Thymus (tissue), 11 donors: ENCODE results near the gene DMWD. TPM values are rescaled to one million over a fixed set of nuclear protein-coding genes. Genes with fewer than 3 reads are reported as not detected.

ENCODE experiments used
- DNase-seq, 9 donors: peaks; one replicate each; pipeline ENCODE4 v3.0.0-alpha.2; 2013; ENCODE audit warnings: low spot score in 9 of 9, low read depth in 6 of 9, missing footprints in 1 of 9
- H3K27ac ChIP-seq, 2 donors: one replicate each; pipeline ENCODE4 v1.5.1; 2013; ENCODE audit warnings: control low read depth in 1 of 2, low read depth in 1 of 2, low read length in 1 of 2, mild to moderate bottlenecking in 1 of 2, moderate library complexity in 1 of 2
- H3K27me3 ChIP-seq, 2 donors: one replicate each; pipeline ENCODE4 v1.5.1; 2013; ENCODE audit warnings: low read length in 1 of 2; ENCODE audit not compliant: control insufficient read depth in 2 of 2, insufficient read depth in 1 of 2
- H3K36me3 ChIP-seq, 2 donors: one replicate each; pipeline ENCODE4 v1.5.1; 2013; ENCODE audit warnings: low read length in 1 of 2, mild to moderate bottlenecking in 1 of 2, moderate library complexity in 1 of 2; ENCODE audit not compliant: control insufficient read depth in 2 of 2, insufficient read depth in 2 of 2
- H3K4me1 ChIP-seq, 2 donors: one replicate each; pipeline ENCODE4 v1.5.1; 2013; ENCODE audit warnings: low read length in 2 of 2; ENCODE audit not compliant: control insufficient read depth in 2 of 2, insufficient read depth in 2 of 2
- H3K4me3 ChIP-seq, 2 donors: one replicate each; pipeline ENCODE4 v1.5.1; 2013; ENCODE audit warnings: low read length in 2 of 2, control low read depth in 1 of 2, mild to moderate bottlenecking in 1 of 2
- H3K9me3 ChIP-seq, 2 donors: one replicate each; pipeline ENCODE4 v1.5.1; 2013; ENCODE audit warnings: low read length in 1 of 2, mild to moderate bottlenecking in 1 of 2; ENCODE audit not compliant: control insufficient read depth in 2 of 2, insufficient read depth in 1 of 2
- WGBS: extraction: QIAGEN DNeasy Blood & Tissue Kit; methylation state at CpG from one replicate; pipeline ENCODE4 v1.1.7; 2013; 5-methylcytosine and 5-hydroxymethylcytosine counted together
- polyA plus RNA-seq: library from polyadenylated mRNA; stranded (reverse); fragments of 200-250 nt; gene quantifications from one replicate; pipeline ENCODE4 v1.2.3, GENCODE V29; 2013
- total RNA-seq: library from RNA; stranded (reverse); fragments of 120-200 nt; gene quantifications from one replicate; pipeline ENCODE4 v1.2.4, GENCODE V29; 2013
- donor health status: healthy.

Gene DMWD
- total and polyA plus RNA-seq, 2 donors = 12.4 to 18.1 TPM

GRCh38 chr19:45780146-45780447, 12.5 kb downstream of the DMWD start:
- Histone ChIP-seq H3K4me3 (no peak overlapping the region), H3K36me3 (peaks cover 17 to 24% of the 10 kb centered on the region in 2 donors)

GRCh38 chr19:45779231-45780145, 13.2 kb downstream of the DMWD start:
- H3K4me3 ChIP-seq = peak overlapping the region; percentile 7 to 32
- DNase-seq = peak in 6 of 9 donors; percentile 45 to 77 (median 60)
- H3K27ac ChIP-seq = no peak overlapping the region
- 7% methylated on average over 48 of the region's 48 CpGs for WGBS
- H3K4me1 ChIP-seq = peaks cover 11 to 16% of the 10 kb centered on the region in 2 donors
- peaks cover 15 to 19% of the 10 kb centered on the region in 2 donors for H3K36me3 ChIP-seq
- H3K27me3 ChIP-seq = peaks cover 2 to 60% of the 10 kb centered on the region in 2 donors
- peaks cover 0 to 4% of the 10 kb centered on the region in 2 donors for H3K9me3 ChIP-seq

More at GRCh38 chr19:45780146-45780447, 12.5 kb downstream of the DMWD start:
- DNase-seq = no peak
- H3K27me3 ChIP-seq = peaks cover 2 to 64% of the 10 kb centered on the region in 2 donors
- no peak overlapping the region for H3K27ac ChIP-seq
- H3K9me3 ChIP-seq = peaks cover 0 to 4% of the 10 kb centered on the region in 2 donors
- H3K4me1 ChIP-seq = peaks cover 11 to 16% of the 10 kb centered on the region in 2 donors
- WGBS = 37% methylated on average over 4 of the region's 4 CpGs

- H3K27me3 ChIP-seq = peaks cover 2 to 52% of the 10 kb centered on the region in 2 donors
- H3K27ac ChIP-seq = no peak overlapping the region
- WGBS = 97% methylated on average over 28 of the region's 28 CpGs
- H3K36me3 ChIP-seq = peaks cover 15% of the 10 kb centered on the region in 2 donors
- peaks cover 0 to 4% of the 10 kb centered on the region in 2 donors for H3K9me3 ChIP-seq
- DNase-seq = no peak
- H3K4me3 ChIP-seq = no peak overlapping the region
- H3K4me1 ChIP-seq = peaks cover 11 to 21% of the 10 kb centered on the region in 2 donors
Measured at GRCh38 chr19:45778010-45778661, 14.5 kb downstream of the DMWD start.

- WGBS = 98% methylated on average over 34 of the region's 34 CpGs
- no peak for DNase-seq
- Histone ChIP-seq H3K4me1 (peaks cover 11 to 26% of the 10 kb centered on the region in 2 donors), H3K27me3 (peaks cover 2 to 52% of the 10 kb centered on the region in 2 donors), H3K27ac (no peak overlapping the region), H3K9me3 (no peaks in the 10 kb centered on the region), H3K4me3 (no peak overlapping the region), H3K36me3 (peaks cover 15% of the 10 kb centered on the region in 2 donors)
Measured at GRCh38 chr19:45777395-45777961, 15.2 kb downstream of the DMWD start.

GRCh38 chr19:45774765-45775164, 17.9 kb downstream of the DMWD start:
- no peak for DNase-seq
- WGBS = 90% methylated on average over 9 of the region's 9 CpGs
- Histone ChIP-seq H3K27me3 (peaks cover 0 to 40% of the 10 kb centered on the region in 2 donors), H3K4me3 (no peak overlapping the region), H3K9me3 (no peaks in the 10 kb centered on the region), H3K36me3 (peaks cover 15 to 19% of the 10 kb centered on the region in 2 donors), H3K4me1 (peaks cover 15 to 43% of the 10 kb centered on the region in 2 donors), H3K27ac (no peak overlapping the region)

- H3K4me1 ChIP-seq = peaks cover 4 to 39% of the 10 kb centered on the region in 2 donors
- DNase-seq = peak in 1 of 9 donors; percentile 42
- peaks cover 15 to 19% of the 10 kb centered on the region in 2 donors for H3K36me3 ChIP-seq
- peaks cover 2 to 36% of the 10 kb centered on the region in 2 donors for H3K27me3 ChIP-seq
- H3K4me3 ChIP-seq = no peak overlapping the region
- WGBS = 3% methylated on average over 2 of the region's 2 CpGs
- H3K27ac ChIP-seq = no peak overlapping the region
- H3K9me3 ChIP-seq = no peaks in the 10 kb centered on the region
Measured at GRCh38 chr19:45773384-45773783, 19.3 kb downstream of the DMWD start.

GRCh38 chr19:45772912-45773311, 19.7 kb downstream of the DMWD start:
- Histone ChIP-seq H3K9me3 (no peaks in the 10 kb centered on the region), H3K36me3 (peaks cover 12 to 18% of the 10 kb centered on the region in 2 donors), H3K4me3 (no peak overlapping the region), H3K27me3 (peaks cover 6 to 36% of the 10 kb centered on the region in 2 donors), H3K27ac (no peak overlapping the region), H3K4me1 (peaks cover 7 to 42% of the 10 kb centered on the region in 2 donors)
- 98% methylated on average over 3 of the region's 3 CpGs for WGBS
- no peak for DNase-seq

GRCh38 chr19:45772130-45772840, 20.4 kb downstream of the DMWD start:
- peaks cover 12 to 39% of the 10 kb centered on the region in 2 donors for H3K27me3 ChIP-seq
- peaks cover 7 to 11% of the 10 kb centered on the region in 2 donors for H3K36me3 ChIP-seq
- peaks cover 10 to 47% of the 10 kb centered on the region in 2 donors for H3K4me1 ChIP-seq
- H3K4me3 ChIP-seq = no peak overlapping the region
- no peak for DNase-seq
- H3K27ac ChIP-seq = no peak overlapping the region
- no peaks in the 10 kb centered on the region for H3K9me3 ChIP-seq
- 69% methylated on average over 14 of the region's 14 CpGs for WGBS
